GM18508 (cell line): Measurements from ENCODE around the gene RASAL2.

Experiments used
- ATAC-seq: cut with Tn5 transposase; IDR thresholded peaks from one replicate; pipeline ENCODE4 v1.9.1; 2021; ENCODE audit warnings: moderate number of reproducible peaks; ENCODE audit not compliant: insufficient read depth, unreplicated experiment

Gene RASAL2

GRCh38 chr1:178527117-178527516 is 433.2 kb downstream of the RASAL2 start:
- no peak for ATAC-seq

- no peak for ATAC-seq
Observed at GRCh38 chr1:178528228-178528952, 434.5 kb downstream of the RASAL2 start.

GRCh38 chr1:178528953-178529335 is 435.0 kb downstream of the RASAL2 start:
- ATAC-seq, result no peak

- ATAC-seq, result no peak
Observed at GRCh38 chr1:178529364-178530036, 435.6 kb downstream of the RASAL2 start.

GRCh38 chr1:178530037-178530402 is 436.1 kb downstream of the RASAL2 start:
- no peak for ATAC-seq

GRCh38 chr1:178530502-178530901 is 436.6 kb downstream of the RASAL2 start:
- no peak for ATAC-seq

GRCh38 chr1:178531887-178532286 is 438.0 kb downstream of the RASAL2 start:
- no peak for ATAC-seq

GRCh38 chr1:178532392-178532791 is 438.5 kb downstream of the RASAL2 start:
- ATAC-seq, result no peak

- ATAC-seq, result no peak
Observed at GRCh38 chr1:178533121-178533946, 439.4 kb downstream of the RASAL2 start.
